T-helper 17 cell (primary cell): ENCODE measurements around the gene PHKG1. TPM values are rescaled to one million over a fixed set of nuclear protein-coding genes. Genes with fewer than 3 reads are reported as not detected.
A peak's percentile ranks its signal among the peaks of the same experiment; 100 is the strongest.
"Not testable (repeated sequence)": the region's sequence is repeated elsewhere in the genome, so short reads cannot be mapped to it uniquely, and the experiment has no call there.

Experiments used
- ATAC-seq: fragments of 150-1000 bp; cut with Tn5 transposase; 2 replicates; pipeline ENCODE4 v1.10.0; 2021; ENCODE audit warnings: mild to moderate bottlenecking, moderate library complexity
- DNase-seq, 3 donors: peaks; one replicate each; pipeline versions ENCODE4 v3.0.0 to v3.0.0-alpha.2; 2020 to 2021
- H3K9me3 ChIP-seq: one replicate; pipeline ENCODE4 v1.7.0; 2013; ENCODE audit warnings: low read length, mild to moderate bottlenecking; ENCODE audit not compliant: control insufficient read depth, poor library complexity, severe bottlenecking
- H3K27ac Mint-ChIP-seq: one replicate; pipeline ENCODE4 v1.8.0; 2022; ENCODE audit warnings: mild to moderate bottlenecking, moderate library complexity, mixed read lengths
- H3K27me3 Mint-ChIP-seq: one replicate; pipeline ENCODE4 v1.8.0; 2022; ENCODE audit warnings: mixed read lengths
- H3K36me3 Mint-ChIP-seq: one replicate; pipeline ENCODE4 v1.8.0; 2022; ENCODE audit warnings: low read depth, mixed read lengths
- H3K4me1 Mint-ChIP-seq: one replicate; pipeline ENCODE4 v1.8.0; 2022; ENCODE audit warnings: mild to moderate bottlenecking, mixed read lengths
- H3K4me3 Mint-ChIP-seq: one replicate; pipeline ENCODE4 v1.8.0; 2022; ENCODE audit warnings: mild to moderate bottlenecking, moderate library complexity, mixed read lengths
- total RNA-seq, 4 donors: library from RNA in 2 of 4; stranded (reverse) in 2 of 4; gene quantifications; one replicate each; pipeline ENCODE4 v1.2.3 and lab custom pipeline; 2022 to 2026

Gene PHKG1
- total RNA-seq, 2 donors from 2014 or later: 6.2 to 10.1 TPM

DNA sequence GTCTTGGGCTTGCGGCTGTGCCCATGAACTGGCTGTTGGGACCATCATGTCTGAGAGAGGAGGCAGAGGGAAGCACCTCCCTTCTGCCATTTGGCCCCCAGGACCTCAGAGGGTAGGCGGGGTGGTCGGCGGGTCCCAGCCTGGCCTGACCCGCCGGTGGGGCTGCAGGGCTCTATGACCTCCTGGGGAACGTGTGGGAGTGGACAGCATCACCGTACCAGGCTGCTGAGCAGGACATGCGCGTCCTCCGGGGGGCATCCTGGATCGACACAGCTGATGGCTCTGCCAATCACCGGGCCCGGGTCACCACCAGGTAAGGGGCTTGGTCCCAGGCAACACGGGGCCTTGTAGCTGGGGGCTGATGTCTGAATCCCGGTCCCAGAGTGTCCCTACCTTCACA lies 14.6 kb downstream of the PHKG1 start:
- no peaks in the 10 kb centered on the region for H3K27me3 Mint-ChIP-seq
- ATAC-seq: no peak
- peaks cover 5% of the 10 kb centered on the region for H3K4me1 Mint-ChIP-seq
- H3K4me3 Mint-ChIP-seq: no peak overlapping the region
- no peaks in the 10 kb centered on the region for H3K36me3 Mint-ChIP-seq
- no peak for DNase-seq
- H3K27ac Mint-ChIP-seq: peak overlapping the region; percentile 60
- no peaks in the 10 kb centered on the region for H3K9me3 ChIP-seq

DNA sequence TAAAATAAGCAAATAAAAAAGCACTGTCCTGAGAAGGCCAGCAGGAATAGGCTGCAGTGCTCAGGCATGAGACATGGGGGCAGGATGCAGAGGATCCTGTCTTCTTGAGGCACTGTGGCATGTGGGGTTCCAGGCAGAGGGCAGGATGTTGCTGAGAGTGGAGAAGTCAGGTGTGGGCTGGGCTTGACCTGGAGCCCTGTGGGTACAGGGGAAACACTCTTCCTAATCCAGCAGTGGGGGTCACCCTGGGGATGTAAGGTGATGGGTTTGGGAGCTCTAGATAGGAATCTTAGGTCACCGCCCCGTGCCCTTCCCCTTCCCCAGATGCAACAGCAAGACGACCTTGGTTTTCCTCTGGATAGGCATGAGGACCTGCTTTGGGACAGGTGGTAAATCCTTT lies 15.1 kb downstream of the PHKG1 start:
- Mint-ChIP-seq H3K36me3 (peaks cover 2% of the 10 kb centered on the region), H3K27ac (peak overlapping the region; percentile 24), H3K4me1 (peaks cover 7% of the 10 kb centered on the region), H3K27me3 (no peaks in the 10 kb centered on the region), H3K4me3 (no peak overlapping the region)
- no peaks in the 10 kb centered on the region for H3K9me3 ChIP-seq
- ATAC-seq (no peak), DNase-seq (no peak)

DNA sequence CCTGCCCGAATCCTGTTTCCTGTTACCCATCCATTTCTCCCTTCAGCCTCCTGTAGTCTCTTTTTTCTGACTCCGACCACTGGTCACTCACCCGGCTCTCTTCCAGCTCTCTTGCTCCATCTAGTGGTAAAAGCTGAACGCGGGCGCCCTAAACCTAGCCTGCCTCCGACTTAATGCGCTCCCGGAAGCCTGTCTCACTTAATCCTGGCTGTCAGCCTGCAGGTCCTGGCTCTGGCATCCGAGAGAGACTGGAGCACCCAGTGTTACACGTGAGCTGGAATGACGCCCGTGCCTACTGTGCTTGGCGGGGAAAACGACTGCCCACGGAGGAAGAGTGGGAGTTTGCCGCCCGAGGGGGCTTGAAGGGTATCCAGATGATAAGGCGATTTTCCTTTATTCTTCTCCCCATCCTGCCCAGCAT lies 18.4 kb downstream of the PHKG1 start:
- peak overlapping the region; percentile 87 for H3K27ac Mint-ChIP-seq
- DNase-seq (peak; percentile 33 to 60 (median 44)), ATAC-seq (peak; percentile 86)
- no peaks in the 10 kb centered on the region for H3K9me3 ChIP-seq
- peak overlapping the region; percentile 36 for H3K4me3 Mint-ChIP-seq
- no peaks in the 10 kb centered on the region for H3K27me3 Mint-ChIP-seq
- peaks cover 4% of the 10 kb centered on the region for H3K36me3 Mint-ChIP-seq
- peaks cover 7% of the 10 kb centered on the region for H3K4me1 Mint-ChIP-seq

DNA sequence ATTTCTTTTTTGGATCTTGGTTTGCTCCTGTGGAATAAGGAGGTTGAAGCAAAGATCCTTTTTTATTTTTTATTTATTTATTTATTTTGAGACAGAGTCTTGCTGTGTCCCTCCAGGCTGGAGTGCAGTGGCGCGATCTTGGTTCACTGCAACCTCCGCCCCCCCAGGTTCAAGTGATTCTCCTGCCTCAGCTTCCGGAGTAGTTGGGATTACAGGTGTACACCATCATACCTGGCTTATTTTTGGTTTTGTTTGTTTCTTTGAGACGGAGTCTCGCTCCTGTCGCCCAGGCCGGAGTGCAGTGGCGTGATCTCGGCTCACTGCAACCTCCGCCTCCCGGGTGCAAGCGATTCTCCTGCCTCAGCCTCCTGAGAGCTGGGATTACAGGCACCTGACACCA lies 26.4 kb downstream of the PHKG1 start:
- not testable (repeated sequence) for ATAC-seq, H3K27me3 Mint-ChIP-seq, DNase-seq, H3K9me3 ChIP-seq, H3K4me3 Mint-ChIP-seq
- H3K27ac Mint-ChIP-seq: peak overlapping the region; percentile 11
- peaks cover 26% of the 10 kb centered on the region for H3K4me1 Mint-ChIP-seq
- H3K36me3 Mint-ChIP-seq: peaks cover 15% of the 10 kb centered on the region

DNA sequence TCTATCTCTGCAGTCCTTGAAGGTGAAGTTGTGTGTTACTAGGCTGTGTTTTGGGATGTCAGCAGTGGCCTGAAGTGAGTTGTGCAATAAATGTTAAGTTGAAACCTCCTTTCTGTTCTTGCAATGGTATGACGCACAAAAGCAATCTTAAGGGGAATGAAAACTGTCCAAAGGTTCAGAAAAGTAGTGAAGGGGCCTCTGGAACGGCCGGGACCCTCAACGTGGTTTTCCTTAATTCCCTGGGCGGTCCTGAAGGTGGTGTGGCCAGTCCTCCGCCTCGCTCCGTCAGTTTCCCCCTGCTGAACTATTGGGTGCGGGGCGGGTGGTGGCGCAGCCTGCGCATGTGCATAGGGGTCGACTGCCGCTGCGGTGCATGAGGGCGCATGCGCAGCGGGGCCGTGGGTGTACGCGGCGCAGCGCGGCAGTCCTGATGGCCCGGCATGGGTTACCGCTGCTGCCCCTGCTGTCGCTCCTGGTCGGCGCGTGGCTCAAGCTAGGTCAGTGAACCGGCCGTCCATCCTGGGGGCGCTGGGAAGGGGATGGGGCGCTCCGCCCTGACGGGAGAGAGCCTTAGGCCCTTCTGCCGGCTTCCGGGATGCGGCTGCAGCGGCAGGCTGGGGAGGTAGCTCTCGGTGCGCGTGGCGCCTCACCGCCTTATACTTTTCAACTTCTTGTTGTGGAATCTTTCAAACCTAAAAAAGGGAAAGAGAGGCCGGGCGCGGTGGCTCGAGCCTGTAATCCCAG lies 28.7 kb downstream of the PHKG1 start, which contains the start of gene SUMF2:
Gene SUMF2, plus strand, starts transcription at position 405 of the 744 bp plus-strand sequence. Its CDS starts 26 bp downstream, at position 431.
- H3K4me3 Mint-ChIP-seq: peak within 1 kb of the TSS; percentile 93
- DNase-seq (peak; percentile 87 to 92 (median 88)), ATAC-seq (peak; percentile 91)
- H3K4me1 Mint-ChIP-seq: peaks cover 26% of the 10 kb centered on the region
- H3K36me3 Mint-ChIP-seq: peaks cover 15% of the 10 kb centered on the region
- peak within 1 kb of the TSS; percentile 96 for H3K27ac Mint-ChIP-seq
- no peaks in the 10 kb centered on the region for H3K9me3 ChIP-seq
- H3K27me3 Mint-ChIP-seq: no peaks in the 10 kb centered on the region

DNA sequence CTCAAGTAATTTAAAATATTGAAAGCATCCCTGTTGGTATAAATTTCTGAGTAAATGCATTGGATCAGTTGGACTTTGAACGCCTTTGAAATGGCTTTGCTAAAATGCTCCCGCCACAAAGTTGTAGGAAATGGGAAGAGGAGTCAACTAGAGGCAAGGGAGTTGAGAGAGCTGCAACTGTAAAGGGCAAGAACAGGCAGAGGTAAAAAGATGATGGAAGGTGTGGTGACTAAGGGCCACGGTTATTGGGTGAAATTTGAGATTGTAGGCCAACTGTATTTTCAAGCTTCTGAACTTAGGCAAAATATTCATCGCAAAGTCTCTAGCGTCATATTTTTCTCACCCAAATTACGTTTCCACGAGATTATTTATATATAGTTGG lies 29.3 kb downstream of the PHKG1 start:
- Mint-ChIP-seq H3K27ac (peak overlapping the region; percentile 96), H3K36me3 (peaks cover 15% of the 10 kb centered on the region)
- ATAC-seq: no peak

DNA sequence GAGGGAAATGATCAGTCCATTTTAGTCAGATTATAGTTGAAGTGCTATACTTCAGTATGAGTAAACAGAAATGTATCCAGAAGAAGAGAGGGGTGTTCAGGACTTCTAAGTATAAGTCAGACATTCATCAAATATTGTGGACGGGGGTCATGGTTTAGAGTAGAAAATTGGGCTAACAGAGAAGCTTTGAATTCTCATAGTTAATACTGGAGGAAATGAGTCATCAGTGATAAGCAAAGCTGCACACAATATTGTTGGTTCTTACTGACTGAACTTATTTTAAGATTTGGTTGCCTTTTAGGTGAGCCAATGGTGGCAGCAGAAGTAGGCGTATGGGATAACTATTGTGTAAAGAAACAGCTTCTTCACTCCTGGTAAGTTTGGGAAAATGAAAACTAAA lies 30.4 kb downstream of the PHKG1 start:
- H3K4me3 Mint-ChIP-seq: no peak overlapping the region

More for the DNA sequence above, 29.3 kb downstream of the PHKG1 start:
- H3K4me3 Mint-ChIP-seq: peak overlapping the region; percentile 93
- H3K9me3 ChIP-seq: no peaks in the 10 kb centered on the region
- no peak for DNase-seq
- no peaks in the 10 kb centered on the region for H3K27me3 Mint-ChIP-seq
- H3K4me1 Mint-ChIP-seq: peaks cover 26% of the 10 kb centered on the region

DNA sequence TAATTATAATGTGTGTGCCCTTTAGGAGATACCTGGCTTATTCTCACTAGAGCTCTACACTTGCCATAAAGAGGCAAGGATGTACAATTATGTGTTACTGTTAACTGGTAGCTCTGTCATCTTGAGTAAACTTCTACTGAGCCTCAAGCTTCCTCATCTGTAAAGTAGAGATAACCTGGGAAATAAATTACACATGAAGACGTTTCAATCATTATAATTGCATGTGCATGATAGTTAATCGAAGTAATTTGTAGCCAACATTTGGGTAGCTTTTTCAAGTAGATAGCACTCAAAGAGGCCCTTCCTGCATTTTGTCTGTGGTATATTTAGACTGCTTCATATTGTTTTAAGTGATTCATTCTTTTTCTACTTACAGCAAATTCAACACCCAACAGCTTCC lies 38.8 kb downstream of the PHKG1 start:
- Mint-ChIP-seq H3K4me3 (no peak overlapping the region), H3K36me3 (no peaks in the 10 kb centered on the region), H3K27ac (peak overlapping the region; percentile 92), H3K27me3 (no peaks in the 10 kb centered on the region), H3K4me1 (peaks cover 15% of the 10 kb centered on the region)
- no peaks in the 10 kb centered on the region for H3K9me3 ChIP-seq
- DNase-seq (no peak), ATAC-seq (no peak)

More for the DNA sequence above, 30.4 kb downstream of the PHKG1 start:
- ATAC-seq (no peak), DNase-seq (no peak)
- H3K9me3 ChIP-seq: no peaks in the 10 kb centered on the region
- Mint-ChIP-seq H3K27ac (peak overlapping the region; percentile 96), H3K36me3 (peaks cover 15% of the 10 kb centered on the region), H3K4me1 (peaks cover 26% of the 10 kb centered on the region), H3K27me3 (no peaks in the 10 kb centered on the region)

DNA sequence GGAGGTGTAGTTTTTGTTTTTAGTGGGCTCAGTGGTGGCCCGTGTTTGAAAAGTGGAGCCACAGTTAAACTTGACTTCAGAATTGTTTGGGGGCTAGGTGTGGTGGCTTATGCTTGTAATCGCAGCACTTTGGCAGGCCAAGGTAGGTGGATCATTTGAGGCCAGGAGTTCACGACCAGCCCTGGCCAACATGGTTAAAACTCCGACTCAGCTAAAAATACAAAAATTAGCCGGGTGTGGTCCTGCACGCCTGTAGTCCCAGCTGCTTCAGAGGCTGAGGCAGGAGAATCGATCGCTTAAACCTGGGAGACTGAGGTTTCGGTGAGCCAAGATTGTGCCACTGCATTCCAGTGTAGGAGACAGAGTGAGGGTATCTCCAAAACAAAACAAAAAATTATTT lies 39.4 kb downstream of the PHKG1 start:
- Mint-ChIP-seq H3K27me3 (no peaks in the 10 kb centered on the region), H3K4me1 (peaks cover 15% of the 10 kb centered on the region), H3K27ac (peak overlapping the region; percentile 92), H3K36me3 (no peaks in the 10 kb centered on the region), H3K4me3 (peak overlapping the region; percentile 96)
- no peaks in the 10 kb centered on the region for H3K9me3 ChIP-seq
- ATAC-seq: no peak
- no peak for DNase-seq

DNA sequence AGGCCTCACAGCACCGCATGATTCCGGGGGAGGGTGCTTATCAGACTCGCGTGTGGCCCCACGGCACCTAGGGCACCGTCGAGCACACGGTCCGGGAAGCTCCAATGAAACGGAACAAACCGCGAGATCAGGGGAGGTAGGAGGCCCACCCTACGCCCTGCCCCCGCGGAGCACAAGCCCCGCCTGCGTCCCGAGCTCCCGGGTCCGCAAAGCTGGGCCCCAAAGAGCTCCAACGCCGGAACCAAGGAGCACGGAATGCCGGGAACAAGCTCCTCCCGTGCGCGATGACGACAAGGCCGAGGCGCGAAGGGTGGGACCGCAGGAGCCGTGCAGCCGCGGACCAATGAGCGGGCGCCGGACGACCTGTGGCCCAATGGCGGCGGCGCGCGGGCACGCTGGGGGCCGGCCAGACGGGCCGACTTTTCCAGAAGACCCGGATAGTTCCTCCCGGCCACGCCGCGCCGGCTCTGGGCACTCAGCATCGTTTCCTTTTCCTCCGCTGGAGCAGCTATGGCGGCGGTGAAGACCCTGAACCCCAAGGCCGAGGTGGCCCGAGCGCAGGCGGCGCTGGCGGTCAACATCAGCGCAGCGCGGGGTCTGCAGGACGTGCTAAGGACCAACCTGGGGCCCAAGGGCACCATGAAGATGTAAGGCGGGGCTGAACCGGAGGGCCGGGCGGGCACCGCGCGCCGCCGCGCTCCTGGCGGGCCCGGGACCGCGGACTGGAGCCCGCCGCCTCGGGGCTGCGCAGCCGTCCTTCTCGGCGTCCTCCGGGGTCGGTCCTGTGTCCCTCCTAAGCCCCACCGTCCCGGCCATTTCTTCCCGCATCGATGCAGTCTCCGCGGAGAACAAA lies 41.2 kb downstream of the PHKG1 start, which contains the start of the genes CCT6A and PSPH:
Gene CCT6A, plus strand, starts transcription at position 427 of the 853 bp plus-strand sequence. Its CDS starts 84 bp downstream, at position 511.
Gene PSPH, minus strand, starts transcription at position 106 of the 853 bp plus-strand sequence. CDS start 30,232 bp downstream, outside the sequence.
- peak within 1 kb of the TSS; percentile 92 for H3K27ac Mint-ChIP-seq
- H3K36me3 Mint-ChIP-seq: no peaks in the 10 kb centered on the region
- no peaks in the 10 kb centered on the region for H3K27me3 Mint-ChIP-seq
- no peaks in the 10 kb centered on the region for H3K9me3 ChIP-seq
- DNase-seq (peak; percentile 77 to 88 (median 87)), ATAC-seq (peak; percentile 95)
- H3K4me1 Mint-ChIP-seq: peaks cover 15% of the 10 kb centered on the region
- peak within 1 kb of the TSS; percentile 96 for H3K4me3 Mint-ChIP-seq

DNA sequence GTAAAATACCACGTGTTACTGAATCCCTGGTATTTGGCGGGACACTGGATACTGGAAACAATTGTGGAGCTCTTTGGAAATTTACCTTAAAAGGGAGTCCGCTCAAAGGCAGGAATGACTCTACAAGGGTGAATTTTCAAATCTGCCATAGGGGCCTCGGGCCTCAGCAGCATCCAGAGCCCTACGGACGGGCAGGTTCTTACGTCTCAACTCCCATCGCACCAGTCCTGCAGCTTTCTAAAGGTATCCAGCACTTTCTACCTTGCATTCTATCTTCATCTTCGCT lies 41.8 kb downstream of the PHKG1 start:
- Mint-ChIP-seq H3K27ac (peak overlapping the region; percentile 92), H3K36me3 (no peaks in the 10 kb centered on the region), H3K27me3 (no peaks in the 10 kb centered on the region), H3K4me1 (peaks cover 13% of the 10 kb centered on the region), H3K4me3 (peak overlapping the region; percentile 96)
- no peaks in the 10 kb centered on the region for H3K9me3 ChIP-seq
- no peak for ATAC-seq
- no peak for DNase-seq

DNA sequence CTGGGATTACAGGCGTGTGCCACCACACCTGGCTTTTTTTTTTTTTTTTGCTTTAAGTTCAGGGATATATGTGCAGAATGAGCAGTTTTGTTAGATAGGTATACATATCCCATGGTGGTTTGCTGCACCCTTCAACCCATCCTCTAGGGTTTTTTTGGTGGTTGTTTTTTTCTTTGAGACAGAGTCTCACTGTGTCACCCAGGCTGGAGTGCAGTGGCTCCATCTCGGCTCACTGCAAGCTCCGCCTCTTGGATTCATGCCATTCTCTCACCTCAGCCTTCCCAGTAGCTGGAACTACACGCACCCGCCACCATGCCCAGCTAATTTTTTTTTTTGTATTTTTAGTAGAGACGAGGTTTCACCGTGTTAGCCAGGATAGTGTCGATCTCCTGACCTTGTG lies 44.0 kb downstream of the PHKG1 start:
- H3K27me3 Mint-ChIP-seq, H3K4me3 Mint-ChIP-seq, H3K9me3 ChIP-seq, ATAC-seq, H3K36me3 Mint-ChIP-seq, DNase-seq, H3K27ac Mint-ChIP-seq: not testable (repeated sequence)
- H3K4me1 Mint-ChIP-seq: peaks cover 13% of the 10 kb centered on the region

DNA sequence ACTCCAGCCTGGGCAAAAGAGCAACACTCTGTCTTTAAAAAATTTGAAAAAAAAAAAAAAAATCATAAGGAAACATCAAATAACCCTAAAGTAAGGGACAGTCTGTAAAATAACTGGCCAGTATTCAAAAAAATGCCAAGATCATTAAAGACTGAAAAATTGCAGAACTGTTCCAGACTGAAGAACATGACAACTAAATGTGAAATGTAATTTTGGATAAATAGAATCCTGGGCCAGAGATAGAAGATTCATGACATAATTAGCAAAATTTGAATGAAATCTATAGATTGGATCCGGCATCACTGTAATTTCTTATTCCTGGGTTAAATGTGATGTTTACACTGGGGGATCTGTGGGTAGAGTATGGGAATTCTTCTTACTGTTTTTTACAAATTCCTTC lies 44.5 kb downstream of the PHKG1 start:
- no peaks in the 10 kb centered on the region for H3K36me3 Mint-ChIP-seq
- H3K4me3 Mint-ChIP-seq: no peak overlapping the region
- no peak overlapping the region for H3K27ac Mint-ChIP-seq
- ATAC-seq: no peak
- DNase-seq: no peak
- peaks cover 13% of the 10 kb centered on the region for H3K4me1 Mint-ChIP-seq
- no peaks in the 10 kb centered on the region for H3K27me3 Mint-ChIP-seq
- H3K9me3 ChIP-seq: no peaks in the 10 kb centered on the region
